GM20000 (cell line): Measurements from ENCODE around the gene ADAMTS7.
"Not testable (repeated sequence)": the region's sequence is repeated elsewhere in the genome, so short reads cannot be mapped to it uniquely, and the experiment has no call there.

Source experiments
- DNase-seq: peaks from one replicate; pipeline ENCODE4 v3.0.0; 2012; ENCODE audit warnings: low spot score
- TF ChIP-seq, protein P1 (sequence below): IDR thresholded peaks from 2 replicates; pipeline ENCODE4 v1.5.1; 2012; ENCODE audit warnings: mild to moderate bottlenecking, control low read depth; ENCODE audit errors: extremely low read depth, missing control alignments

ADAMTS7 gene

DNA sequence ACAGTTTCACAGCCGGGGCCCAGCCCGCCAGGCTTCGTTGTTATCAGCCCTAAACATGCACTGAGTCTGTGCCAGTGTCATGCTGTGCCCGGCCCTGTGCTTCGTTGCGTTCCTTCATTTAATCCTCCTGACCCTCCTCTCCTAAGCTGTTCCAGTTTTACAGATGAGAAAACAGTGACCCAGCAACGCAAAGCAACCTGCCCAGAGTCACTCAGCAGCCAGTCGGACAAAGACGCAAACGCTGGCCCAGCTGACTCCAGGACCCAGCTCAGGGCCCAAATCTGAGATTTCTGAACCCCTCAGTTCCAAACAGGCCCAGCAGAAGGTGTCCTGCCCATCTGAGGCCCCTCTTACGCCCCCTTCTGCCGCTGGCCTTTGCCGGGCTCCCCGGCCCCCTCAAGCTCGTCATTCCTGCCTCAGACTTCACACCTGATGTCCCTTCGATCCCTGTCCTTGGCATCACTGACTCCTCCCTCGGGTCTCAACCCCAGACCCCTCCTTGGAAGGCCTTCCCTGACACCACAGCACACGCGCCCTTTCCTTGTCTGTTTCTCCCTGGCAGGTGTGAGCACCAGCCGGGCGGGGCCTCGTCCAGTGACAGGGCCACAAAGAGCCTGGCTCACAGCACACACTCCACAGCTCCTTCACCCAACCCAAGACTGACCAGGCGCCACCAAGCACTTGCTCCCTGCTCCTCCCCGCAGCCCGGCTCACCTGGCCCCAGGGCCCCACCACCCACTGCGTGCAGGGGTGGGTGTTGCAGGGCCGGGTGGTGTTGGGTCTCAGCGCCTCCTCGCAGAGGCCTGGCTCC is 48.1 kb downstream of the ADAMTS7 start:
- TF ChIP-seq, protein P1, sequence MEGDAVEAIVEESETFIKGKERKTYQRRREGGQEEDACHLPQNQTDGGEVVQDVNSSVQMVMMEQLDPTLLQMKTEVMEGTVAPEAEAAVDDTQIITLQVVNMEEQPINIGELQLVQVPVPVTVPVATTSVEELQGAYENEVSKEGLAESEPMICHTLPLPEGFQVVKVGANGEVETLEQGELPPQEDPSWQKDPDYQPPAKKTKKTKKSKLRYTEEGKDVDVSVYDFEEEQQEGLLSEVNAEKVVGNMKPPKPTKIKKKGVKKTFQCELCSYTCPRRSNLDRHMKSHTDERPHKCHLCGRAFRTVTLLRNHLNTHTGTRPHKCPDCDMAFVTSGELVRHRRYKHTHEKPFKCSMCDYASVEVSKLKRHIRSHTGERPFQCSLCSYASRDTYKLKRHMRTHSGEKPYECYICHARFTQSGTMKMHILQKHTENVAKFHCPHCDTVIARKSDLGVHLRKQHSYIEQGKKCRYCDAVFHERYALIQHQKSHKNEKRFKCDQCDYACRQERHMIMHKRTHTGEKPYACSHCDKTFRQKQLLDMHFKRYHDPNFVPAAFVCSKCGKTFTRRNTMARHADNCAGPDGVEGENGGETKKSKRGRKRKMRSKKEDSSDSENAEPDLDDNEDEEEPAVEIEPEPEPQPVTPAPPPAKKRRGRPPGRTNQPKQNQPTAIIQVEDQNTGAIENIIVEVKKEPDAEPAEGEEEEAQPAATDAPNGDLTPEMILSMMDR = no peak
- DNase-seq = no peak

DNA sequence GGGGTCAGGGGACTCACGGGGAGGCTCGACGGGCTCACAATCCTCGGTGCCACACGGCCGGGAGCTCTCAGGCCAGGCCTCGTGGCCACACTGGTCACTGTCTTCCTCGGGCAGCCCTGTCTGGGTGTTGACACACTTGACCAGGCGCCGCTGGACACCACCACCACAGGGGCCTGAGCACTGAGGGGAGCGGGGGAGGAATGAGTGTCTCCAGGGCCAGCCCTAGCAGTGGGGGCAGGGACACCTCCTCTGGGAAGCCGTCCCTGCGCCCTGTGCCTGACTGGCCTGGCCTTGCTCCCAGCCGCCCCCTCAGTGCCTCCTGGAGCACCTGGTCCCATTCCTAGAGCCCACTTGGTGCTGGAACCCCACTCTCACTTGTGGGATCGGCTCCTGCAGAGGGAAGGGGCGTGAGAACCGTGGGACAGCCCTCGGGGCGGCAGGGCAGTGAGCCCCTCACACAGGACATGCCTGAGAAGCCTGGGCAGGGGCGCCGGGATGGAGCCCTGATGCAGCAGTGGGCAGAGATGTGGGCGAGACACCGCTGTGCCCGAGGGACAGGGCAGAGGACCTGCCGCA is 48.8 kb downstream of the ADAMTS7 start:
- not testable (repeated sequence) for DNase-seq

DNA sequence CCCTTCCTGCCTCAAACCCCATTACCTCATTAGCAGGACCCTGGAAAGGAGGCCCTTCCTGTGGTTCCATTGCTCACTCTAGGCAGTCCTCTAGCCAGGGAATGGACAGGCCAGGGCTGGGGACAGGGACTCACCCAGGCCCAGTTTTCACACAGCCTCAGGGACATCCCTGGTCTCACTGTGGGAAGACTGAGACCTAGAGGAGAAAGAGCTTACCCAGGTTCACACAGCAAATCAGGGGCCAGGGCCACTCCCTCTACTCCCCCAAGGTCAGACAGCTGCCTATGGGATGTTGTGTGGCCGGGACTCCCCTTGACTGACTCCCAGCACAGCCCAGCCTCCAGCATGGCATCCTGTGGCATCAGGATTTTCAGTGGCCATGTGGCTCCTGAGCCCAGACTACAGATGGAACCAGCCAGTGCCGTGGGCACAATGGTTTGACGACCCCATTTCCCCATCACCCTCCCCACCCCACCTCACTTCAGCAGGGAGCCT is 49.3 kb downstream of the ADAMTS7 start:
- TF ChIP-seq, protein P1 = no peak
- no peak for DNase-seq

DNA sequence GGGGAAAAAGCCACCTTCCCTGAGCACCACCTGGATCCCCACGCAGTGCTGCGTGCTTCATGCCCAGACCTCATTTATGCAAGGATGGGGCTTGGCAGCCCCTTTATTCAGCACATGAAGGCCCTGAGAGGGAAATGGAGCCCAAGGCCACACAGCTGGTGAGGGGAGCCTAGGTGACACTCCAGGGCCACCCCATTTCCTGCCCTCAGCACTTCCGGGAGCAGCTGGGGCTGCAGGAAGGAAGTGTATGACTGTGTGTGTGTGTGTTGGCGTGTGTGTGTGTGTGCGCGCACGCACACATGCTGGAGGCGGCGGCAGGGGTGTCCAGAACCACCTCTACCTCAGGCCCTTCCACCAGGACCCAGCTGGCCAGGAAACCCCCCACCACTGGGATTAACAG is 49.8 kb downstream of the ADAMTS7 start:
- DNase-seq = peak; percentile 84

DNA sequence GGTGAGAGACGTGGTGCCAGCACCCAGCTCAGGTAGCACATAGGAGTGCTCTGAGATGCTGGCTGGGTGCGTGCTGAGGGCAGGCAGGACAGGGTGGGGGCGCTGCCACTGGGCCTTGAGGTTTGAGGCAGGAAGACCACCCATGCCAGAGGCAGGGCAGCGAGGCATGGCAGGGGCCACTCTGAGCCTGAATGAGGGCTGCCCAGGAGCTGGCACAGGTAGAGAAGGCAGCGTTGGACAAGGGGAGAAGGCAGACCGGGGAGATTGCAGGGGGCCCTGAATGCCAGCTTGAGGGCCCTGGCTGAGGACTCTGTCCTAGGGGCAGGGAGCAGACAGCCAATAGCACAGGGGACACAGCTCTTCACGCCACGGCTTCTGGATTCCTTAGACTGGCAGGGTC is 50.2 kb downstream of the ADAMTS7 start:
- TF ChIP-seq, protein P1 = no peak
- no peak for DNase-seq

DNA sequence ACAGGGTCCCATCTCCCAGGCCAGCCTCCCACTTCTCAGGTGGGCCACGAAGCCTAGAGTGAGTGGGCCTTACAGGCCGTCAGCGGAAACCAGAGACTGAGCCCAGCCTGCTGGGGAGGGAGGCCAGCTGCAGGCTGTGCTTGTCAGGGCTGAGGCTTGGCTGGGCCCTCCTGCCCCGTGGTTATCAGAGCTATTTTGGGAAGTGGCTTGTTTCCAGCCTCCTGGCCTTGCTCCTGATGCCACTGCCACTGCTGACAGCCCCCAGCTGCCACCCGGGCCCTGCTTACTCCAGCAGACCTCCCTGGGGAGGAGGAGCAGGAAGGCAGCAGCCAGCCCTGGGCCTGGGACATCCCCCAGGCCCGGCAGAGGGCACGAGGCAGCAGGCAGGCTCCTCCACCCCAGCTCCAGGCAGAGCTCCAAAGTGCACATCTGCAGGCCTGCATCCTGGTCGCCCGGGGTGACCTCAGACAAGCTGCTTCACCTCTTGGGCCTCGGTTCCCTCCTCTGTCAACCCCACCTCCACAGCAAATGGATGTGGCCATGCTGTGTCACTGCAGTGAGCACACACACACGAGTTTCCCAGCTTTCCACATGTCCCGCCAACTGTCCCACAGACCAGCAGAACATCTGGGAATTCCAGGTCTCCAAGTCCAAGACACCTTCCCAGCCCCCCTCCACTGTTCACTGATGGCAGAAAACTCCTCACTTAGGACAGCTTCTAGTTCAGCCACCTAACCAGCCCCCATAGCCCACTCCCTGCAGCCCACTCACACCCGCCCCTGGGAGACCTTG is 51.0 kb downstream of the ADAMTS7 start:
- DNase-seq = not testable (repeated sequence)

DNA sequence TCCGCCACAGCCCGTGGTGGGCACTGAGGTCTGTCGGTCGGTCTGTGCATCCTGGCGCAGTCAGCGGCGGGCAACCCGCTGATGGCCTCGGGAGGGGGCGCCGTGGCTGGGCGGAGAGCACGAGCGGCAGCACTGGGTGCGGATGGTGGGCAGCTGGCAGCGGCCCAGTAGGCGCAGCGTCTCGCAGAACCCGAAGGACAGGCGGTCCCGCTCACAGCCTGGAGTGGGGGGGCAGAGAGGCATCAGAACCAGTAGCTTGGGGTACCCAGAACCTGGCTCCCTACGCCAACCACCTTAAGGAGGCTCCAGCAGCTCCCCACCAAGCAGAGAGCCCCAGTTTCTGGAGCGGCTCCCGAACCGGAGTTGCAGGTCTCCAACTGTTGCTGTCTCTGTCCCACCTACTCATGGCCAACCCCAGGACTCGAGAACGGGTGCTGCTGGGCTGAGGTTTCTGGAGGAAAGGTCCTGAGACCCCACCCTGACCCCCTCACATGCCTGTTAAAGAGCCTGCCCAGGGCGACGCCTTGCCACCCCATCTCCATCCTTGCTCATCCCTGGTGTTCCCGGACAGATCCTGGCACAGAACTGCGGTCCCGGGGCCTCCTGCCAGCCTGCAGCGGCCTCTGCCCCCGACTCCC is 51.8 kb downstream of the ADAMTS7 start:
- DNase-seq = not testable (repeated sequence)

DNA sequence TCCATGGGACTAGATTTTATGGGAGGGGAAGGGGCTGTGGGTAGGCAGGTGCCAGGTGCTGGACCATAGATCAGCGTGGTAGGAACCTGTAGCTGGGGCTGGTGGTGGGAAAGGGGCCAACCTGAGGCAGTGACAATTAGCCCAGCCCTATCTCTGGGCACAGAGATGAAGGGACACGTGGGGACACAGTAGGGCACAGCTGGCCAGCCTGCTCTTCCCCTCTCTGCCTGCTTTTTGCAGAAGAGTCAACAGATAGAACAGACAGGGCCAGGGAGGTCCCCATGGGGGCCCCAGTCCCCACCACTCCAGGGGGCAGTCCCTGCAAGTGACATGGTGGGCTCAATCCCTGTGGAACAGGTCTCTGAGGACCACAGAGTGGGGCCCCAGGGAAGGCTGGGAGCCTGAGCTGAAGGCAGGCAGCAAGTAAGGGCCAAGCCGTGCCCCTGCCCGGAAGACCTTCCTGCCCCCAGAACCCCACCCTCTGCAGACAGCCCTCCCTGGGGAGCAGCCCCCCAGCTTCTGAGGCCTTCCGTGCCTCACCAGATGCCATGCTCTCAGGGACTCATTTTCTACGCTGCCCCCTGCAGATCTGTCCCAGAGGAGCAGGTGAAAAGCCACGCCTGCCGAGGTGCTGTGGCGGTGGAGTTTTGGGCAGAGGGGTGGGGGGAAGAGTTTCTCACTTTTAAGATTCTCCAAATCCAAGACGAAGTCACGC is 52.6 kb downstream of the ADAMTS7 start:
- not testable (repeated sequence) for DNase-seq

DNA sequence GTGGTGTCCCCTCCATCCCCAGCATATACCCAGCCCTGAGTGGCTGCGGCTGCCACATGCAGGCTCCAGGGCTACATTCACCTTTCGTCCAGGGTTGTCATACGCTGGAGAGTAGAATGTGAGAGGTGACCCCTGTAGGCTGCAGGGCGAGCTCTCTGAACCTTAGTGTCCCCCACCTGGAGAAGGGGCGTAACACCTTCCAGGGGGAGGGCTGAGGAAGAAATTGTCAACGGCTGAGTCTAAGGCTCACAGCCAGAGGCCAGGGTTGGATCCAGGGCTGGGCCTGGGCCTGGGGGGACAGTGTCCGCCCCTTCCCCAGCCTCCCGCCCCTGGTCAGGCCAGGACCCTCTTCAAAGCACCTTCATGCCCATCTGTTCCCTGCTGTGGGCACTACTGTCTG is 53.2 kb downstream of the ADAMTS7 start:
- not testable (repeated sequence) for DNase-seq

DNA sequence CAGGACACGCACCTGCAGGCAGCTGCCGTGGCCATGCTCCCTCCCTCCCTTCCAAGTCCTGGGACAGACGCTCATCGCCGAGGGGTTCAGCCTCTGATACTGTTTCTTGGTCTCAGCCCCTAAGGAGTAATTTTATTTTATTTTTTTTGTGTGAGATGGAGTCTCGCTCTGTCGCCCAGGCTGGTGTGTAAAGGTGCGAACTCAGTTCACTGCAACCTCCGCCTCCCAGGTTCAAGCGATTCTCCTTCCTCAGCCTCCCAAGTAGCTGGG is 53.7 kb downstream of the ADAMTS7 start:
- no peak for DNase-seq
- TF ChIP-seq, protein P1 = no peak

DNA sequence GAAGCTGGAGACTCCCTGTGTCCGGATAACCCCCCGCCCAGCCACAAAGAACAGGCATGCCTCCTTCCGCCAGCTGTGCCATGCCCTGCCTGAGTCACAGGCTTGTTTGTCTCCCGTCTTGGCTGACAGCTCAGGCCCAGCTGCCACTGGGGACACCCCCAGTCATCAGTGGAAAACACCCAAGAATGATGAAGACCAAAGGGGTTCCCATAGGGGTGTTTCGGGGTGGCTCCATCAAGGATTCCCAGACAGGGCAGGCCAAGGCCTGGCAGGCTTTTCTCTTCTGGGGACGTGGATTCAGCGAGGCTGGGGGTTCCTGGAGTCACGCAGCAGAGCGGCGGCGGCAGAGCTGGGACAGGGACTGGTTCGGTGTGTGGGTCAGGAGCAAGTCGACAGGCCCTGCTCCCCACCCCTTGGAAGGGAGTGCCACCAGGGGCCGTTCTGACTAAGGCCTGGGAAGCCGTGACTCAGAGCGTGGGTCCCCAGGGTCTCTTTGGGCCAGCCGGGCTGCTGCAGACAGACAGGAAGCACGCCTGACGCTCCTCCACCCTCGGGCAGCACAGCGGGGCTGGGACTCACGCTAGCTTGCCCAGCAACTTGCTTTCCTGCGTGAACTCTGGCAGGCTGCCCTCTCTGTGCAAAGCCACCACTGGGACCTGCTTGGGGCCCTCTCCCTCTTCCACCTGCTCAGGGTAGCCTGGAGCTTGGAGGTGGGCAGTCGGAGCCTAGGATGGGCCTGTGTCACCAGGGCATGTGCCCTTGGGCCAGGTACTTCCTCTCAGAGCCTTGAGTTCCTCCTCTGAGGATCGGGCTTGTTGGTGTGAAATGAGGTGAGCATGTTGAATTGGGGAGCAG is 54.3 kb downstream of the ADAMTS7 start:
- peak; percentile 68 for DNase-seq
